GM23338 (cell line): ENCODE data around the gene CASR.

Experiments
- EZH2phosphoT487 ChIP-seq: fragments of 200-600 bp; sonication (generic); IDR thresholded peaks from one replicate; pipeline ENCODE4 v1.8.1; 2018; ENCODE audit warnings: antibody characterized with exemption; ENCODE audit not compliant: unreplicated experiment
- POLR2AphosphoS5 ChIP-seq: IDR thresholded peaks from 2 replicates; pipeline ENCODE4 v1.6.1; 2016; ENCODE audit warnings: antibody characterized with exemption, low read depth
- REST ChIP-seq: IDR thresholded peaks from one replicate; pipeline ENCODE4 v1.6.1; 2018; ENCODE audit warnings: antibody characterized with exemption; ENCODE audit not compliant: unreplicated experiment
- TF ChIP-seq, protein P1 (sequence below), 2 experiments: fragments of 200-600 bp in 1 of 2; sonication (generic) in 1 of 2; conservative IDR thresholded peaks; 2 replicates each; pipeline versions ENCODE4 v1.5.1 to v1.6.1; 2016 to 2017; ENCODE audit warnings: antibody characterized with exemption in 2 of 2, low read depth in 2 of 2, mild to moderate bottlenecking in 2 of 2, moderate library complexity in 1 of 2

GRCh38 chr3:122198966-122199365 is 15.5 kb downstream of the CASR start:
- TF ChIP-seq, protein P1, sequence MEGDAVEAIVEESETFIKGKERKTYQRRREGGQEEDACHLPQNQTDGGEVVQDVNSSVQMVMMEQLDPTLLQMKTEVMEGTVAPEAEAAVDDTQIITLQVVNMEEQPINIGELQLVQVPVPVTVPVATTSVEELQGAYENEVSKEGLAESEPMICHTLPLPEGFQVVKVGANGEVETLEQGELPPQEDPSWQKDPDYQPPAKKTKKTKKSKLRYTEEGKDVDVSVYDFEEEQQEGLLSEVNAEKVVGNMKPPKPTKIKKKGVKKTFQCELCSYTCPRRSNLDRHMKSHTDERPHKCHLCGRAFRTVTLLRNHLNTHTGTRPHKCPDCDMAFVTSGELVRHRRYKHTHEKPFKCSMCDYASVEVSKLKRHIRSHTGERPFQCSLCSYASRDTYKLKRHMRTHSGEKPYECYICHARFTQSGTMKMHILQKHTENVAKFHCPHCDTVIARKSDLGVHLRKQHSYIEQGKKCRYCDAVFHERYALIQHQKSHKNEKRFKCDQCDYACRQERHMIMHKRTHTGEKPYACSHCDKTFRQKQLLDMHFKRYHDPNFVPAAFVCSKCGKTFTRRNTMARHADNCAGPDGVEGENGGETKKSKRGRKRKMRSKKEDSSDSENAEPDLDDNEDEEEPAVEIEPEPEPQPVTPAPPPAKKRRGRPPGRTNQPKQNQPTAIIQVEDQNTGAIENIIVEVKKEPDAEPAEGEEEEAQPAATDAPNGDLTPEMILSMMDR (conservative IDR thresholded peaks at IDR 0.05; ENCODE audit: low read depth in 2 of 2) = no peak
- TF ChIP-seq POLR2AphosphoS5 (no peak), REST (no peak), EZH2phosphoT487 (no peak)
